ENCODE results near the gene ITIH5.
A peak's percentile ranks its signal among the peaks of the same experiment; 100 is the strongest.
"Not testable (repeated sequence)": the region's sequence is repeated elsewhere in the genome, so short reads cannot be mapped to it uniquely, and the experiment has no call there.

Gene ITIH5

DNA sequence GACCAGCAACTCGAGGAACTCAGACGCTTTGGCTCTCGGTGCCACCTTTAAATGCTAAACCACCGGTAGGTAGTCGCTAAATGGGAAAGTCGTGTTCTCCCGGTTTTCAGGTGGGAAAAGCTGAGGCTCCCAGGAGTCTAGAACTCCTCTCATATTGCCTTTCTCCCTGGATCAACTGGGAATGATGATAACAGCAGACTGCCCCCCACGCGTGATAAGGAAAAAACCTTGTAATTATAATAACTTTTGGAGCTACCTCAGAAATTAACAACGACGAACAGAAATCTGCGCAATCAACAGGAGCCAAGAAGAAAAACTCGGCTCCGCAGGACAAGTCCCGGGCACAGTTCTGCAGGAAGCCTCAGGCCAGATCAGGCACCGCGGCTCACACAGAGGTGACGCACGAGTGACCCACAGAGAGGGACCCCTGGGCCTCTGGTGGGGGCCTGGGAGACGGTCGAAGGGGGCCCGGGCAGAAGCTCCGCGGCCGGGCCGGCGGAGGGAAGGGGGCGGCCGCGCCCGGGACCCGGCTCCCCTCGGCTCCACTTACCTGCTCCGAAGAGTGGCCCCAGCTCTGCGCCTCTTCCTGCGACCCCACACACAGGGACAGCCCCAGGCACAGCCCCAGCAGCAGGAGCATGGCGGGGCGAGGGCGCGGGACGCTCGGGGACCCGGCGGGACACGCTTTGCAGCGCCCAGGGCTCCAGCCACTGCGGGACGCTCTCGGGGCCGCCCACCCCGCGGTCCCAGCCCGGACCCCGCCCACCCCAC is at the start of gene ITIH5:
ITIH5 (minus strand) TSS at position 714 of the 771 bp plus-strand sequence; CDS start at position 640, 74 bp downstream.
- peak in 1 of 2 experiments; percentile 18 for DNase-seq

- DNase-seq = no peak
Observed at GRCh38 chr10:7715515-7715914, 48.7 kb upstream of the ITIH5 start.

GRCh38 chr10:7711075-7711474 is 44.3 kb upstream of the ITIH5 start:
- not testable (repeated sequence) for DNase-seq

DNA sequence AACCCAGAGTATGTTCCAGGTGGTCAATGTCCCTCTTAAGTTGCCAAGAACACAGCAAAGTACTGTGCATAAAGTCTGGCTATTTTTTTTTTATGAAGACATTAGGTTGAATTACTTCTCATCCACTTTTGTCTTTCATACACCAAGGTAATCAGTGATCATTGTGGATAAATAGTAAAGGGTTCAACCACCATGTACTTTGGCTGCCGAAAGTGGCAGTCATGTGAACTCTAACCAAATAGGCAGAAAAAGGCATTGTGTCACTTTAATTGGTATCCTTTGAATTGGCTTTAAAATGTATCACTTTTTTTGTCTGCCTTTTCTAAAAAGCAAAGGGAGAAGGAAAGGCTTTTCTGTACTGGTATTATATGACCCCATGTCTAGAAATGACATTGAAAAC is 43.7 kb upstream of the ITIH5 start:
- no peak for DNase-seq

DNA sequence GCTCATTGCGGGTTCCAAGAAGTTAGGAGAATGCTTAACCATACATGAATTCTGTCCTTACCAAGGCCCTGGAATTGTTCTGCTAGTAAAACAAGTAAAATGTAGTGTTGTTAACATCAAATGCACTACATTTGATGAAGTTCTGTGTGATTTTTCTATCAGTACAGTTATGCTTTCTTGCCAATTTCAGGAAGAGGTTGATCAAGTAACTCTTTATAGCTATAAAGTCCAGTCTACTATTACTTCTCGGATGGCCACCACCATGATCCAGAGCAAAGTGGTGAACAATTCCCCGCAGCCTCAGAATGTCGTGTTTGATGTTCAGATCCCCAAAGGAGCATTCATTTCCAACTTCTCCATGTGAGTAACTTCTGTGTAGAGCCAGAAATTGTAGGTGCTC is 42.1 kb upstream of the ITIH5 start:
- no peak for DNase-seq

GRCh38 chr10:7707858-7708622 is 41.3 kb upstream of the ITIH5 start:
- DNase-seq = no peak

GRCh38 chr10:7707102-7707501 is 40.3 kb upstream of the ITIH5 start:
- DNase-seq = no peak

DNA sequence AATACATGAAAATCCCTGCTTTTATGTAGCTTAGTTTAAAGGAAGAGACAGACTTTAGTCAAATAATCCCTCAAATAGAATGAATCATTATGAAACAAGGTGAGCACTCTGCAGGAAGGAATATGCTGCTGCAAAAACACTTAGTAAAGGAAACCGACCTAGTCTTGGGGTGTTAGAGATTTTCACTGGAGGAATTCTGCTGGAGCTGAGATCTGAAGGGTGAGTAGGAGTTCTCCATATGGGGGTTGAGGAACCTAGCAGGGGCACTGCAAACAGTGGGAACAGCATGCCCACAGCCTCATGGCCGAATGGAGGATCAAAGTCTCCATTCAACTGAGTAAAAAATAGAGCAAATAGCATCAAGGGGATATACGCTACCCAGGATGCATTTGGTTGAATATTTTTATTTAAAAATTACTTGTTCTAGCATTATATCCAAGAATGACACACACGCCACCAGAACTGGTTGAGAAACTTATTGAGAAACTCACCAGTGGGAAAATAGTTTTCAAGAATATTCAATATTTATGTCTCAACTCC is 39.8 kb upstream of the ITIH5 start:
- no peak for DNase-seq

DNA sequence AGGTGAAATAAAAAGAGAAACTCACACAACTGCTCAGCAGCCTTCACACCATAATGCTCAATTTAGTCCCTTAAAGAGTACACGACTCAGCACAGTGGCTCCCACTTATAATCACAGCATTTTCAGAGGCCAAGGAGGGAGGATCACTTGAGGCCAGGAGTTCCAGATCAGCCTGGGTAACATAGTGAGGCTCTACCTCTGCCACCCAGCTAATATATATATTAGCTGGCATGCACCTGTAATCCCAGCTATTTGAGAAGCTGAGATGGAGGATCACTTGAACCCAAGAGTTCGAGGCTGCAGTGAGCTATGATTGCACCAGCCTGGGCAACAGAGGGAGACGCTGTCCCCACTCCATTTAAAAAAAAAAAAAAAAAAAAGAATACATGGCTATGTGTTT is 38.6 kb upstream of the ITIH5 start:
- no peak for DNase-seq

GRCh38 chr10:7704071-7705016 is 37.6 kb upstream of the ITIH5 start:
- no peak for DNase-seq

GRCh38 chr10:7703140-7703539 is 36.4 kb upstream of the ITIH5 start, which contains the start of gene ITIH2:
Gene ITIH2, plus strand, starts transcription at chr10:7703316. Its CDS starts 119 bp downstream, at chr10:7703435.
- DNase-seq = no peak

- no peak for DNase-seq
Observed at GRCh38 chr10:7702288-7702812, 35.6 kb upstream of the ITIH5 start.

DNA sequence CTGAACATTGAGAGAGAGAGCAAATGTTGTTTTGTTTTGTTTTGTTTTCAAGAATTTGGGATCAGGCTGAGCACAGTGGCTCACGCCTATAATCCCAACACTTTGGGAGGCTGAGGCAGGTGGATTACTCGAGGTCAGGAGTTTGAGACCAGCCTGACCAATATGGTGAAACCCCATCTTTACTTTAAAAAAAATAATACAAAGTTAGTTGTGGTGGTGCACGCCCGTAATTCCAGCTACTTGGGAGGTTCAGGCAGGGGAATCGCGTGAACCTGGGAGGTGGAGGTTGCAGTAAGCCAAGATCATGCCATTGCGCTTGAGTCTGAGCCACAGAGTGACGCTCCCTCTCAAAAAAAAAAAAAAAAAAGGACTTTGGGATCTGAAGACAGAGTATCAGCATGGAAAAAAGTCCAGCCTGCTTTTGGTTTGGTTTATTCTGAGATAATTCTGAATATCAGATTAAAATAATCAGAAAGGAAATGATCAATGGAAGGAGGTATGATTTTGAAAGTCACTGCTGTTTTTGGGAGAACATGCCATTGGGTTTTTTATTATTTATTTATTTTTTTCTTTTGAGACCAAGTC is 34.5 kb upstream of the ITIH5 start:
- DNase-seq = no peak

- no peak for DNase-seq
Observed at GRCh38 chr10:7700577-7701125, 33.9 kb upstream of the ITIH5 start.

- DNase-seq = no peak
Observed at GRCh38 chr10:7697426-7697825, 30.7 kb upstream of the ITIH5 start.

GRCh38 chr10:7696545-7696944 is 29.8 kb upstream of the ITIH5 start:
- no peak for DNase-seq

GRCh38 chr10:7693194-7693593 is 26.4 kb upstream of the ITIH5 start:
- DNase-seq = not testable (repeated sequence)

DNA sequence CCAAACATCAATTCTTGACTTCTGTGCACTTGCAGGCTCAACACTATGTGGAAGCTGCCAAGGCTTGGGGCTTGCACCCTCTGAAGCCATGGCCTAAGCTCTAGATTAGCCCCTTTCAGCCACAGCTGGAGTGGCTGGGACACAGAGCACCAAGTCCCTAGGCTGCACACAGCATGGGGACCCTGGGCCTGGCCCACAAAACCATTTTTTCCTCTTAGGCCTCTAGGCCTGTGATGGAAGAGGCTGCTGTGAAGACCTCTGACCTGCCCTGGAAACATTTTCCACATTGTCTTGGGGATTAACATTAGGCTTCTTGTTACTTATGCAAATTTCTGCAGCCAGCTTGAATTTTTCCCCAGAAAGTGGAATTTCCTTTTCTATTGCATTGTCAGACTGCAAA is 25.6 kb upstream of the ITIH5 start:
- not testable (repeated sequence) for DNase-seq

GRCh38 chr10:7690885-7691597 is 24.3 kb upstream of the ITIH5 start:
- not testable (repeated sequence) for DNase-seq

DNA sequence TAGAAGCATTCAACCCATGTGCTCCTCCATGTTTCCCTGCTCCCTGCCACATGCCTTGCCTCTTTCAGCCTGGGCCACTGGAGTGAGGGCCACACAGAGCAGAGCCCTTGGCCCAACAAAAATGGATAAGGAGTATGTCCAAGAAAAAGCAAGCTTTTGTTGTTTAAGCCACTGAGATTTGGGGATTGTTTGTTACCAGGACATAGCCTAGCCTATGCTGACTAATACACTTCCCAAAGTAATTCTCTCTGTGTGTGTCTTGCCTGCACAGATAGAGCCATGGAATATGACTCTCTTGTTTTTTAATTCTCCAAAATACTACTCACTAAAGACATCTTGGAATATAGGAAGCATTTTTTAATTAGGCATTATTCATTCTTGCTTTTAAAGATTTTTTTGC is 22.8 kb upstream of the ITIH5 start:
- no peak for DNase-seq

Data from NCI-H526 (cell line).